Ammon's horn (tissue), 1 donor: ENCODE results near the gene CCNK.
A peak's percentile ranks its signal among the peaks of the same experiment; 100 is the strongest.

Source experiments
- DNase-seq: peaks from one replicate; pipeline ENCODE4 v3.0.0-alpha.2; 2016; ENCODE audit warnings: low spot score

The CCNK gene

GRCh38 chr14:99535908-99536778 is 54.9 kb downstream of the CCNK start:
- no peak for DNase-seq

GRCh38 chr14:99537399-99537798 is 56.2 kb downstream of the CCNK start:
- no peak for DNase-seq

- no peak for DNase-seq
Measured at GRCh38 chr14:99538275-99538674, 57.1 kb downstream of the CCNK start.

- DNase-seq, result no peak
Measured at GRCh38 chr14:99538733-99539132, 57.5 kb downstream of the CCNK start.

- no peak for DNase-seq
Measured at GRCh38 chr14:99539491-99539890, 58.3 kb downstream of the CCNK start.

- no peak for DNase-seq
Measured at GRCh38 chr14:99540196-99541032, 59.2 kb downstream of the CCNK start.

- no peak for DNase-seq
Measured at GRCh38 chr14:99541211-99541610, 60.0 kb downstream of the CCNK start.

- no peak for DNase-seq
Measured at GRCh38 chr14:99541677-99542470, 60.7 kb downstream of the CCNK start.

GRCh38 chr14:99542566-99542965 is 61.4 kb downstream of the CCNK start:
- no peak for DNase-seq

GRCh38 chr14:99543370-99543769 is 62.2 kb downstream of the CCNK start:
- no peak for DNase-seq

GRCh38 chr14:99543985-99544384 is 62.8 kb downstream of the CCNK start:
- DNase-seq, result no peak

- no peak for DNase-seq
Measured at GRCh38 chr14:99544991-99545390, 63.8 kb downstream of the CCNK start.

GRCh38 chr14:99545586-99545985 is 64.4 kb downstream of the CCNK start:
- DNase-seq, result no peak

- DNase-seq, result no peak
Measured at GRCh38 chr14:99546234-99546879, 65.1 kb downstream of the CCNK start.

- DNase-seq, result no peak
Measured at GRCh38 chr14:99548255-99548654, 67.0 kb downstream of the CCNK start.

GRCh38 chr14:99548871-99549515 is 67.8 kb downstream of the CCNK start:
- DNase-seq, result peak; percentile 50

- no peak for DNase-seq
Measured at GRCh38 chr14:99549684-99550083, 68.5 kb downstream of the CCNK start.

GRCh38 chr14:99550387-99550992 is 69.3 kb downstream of the CCNK start:
- DNase-seq, result no peak

- DNase-seq, result no peak
Measured at GRCh38 chr14:99551034-99551922, 70.1 kb downstream of the CCNK start.
